HT1080 (cell line): ENCODE measurements around the gene ZNF467. TPM values are rescaled to one million over a fixed set of nuclear protein-coding genes. Genes with fewer than 3 reads are reported as not detected.

Experiments used
- DNase-seq: peaks from one replicate; pipeline ENCODE4 v3.0.0-alpha.2; 2015; ENCODE audit warnings: low read depth
- total RNA-seq: library from RNA; depleted of rRNA; stranded (reverse); fragments of >200 nt; shearing (Covaris generic); gene quantifications from 2 replicates; pipeline ENCODE4 v1.2.3, GENCODE V29; 2014

Gene ZNF467
- total RNA-seq, 1 experiment from 2014 or later = 2.4 TPM

- DNase-seq = peak; percentile 48
Measured at GRCh38 chr7:149787428-149788299, 14.3 kb upstream of the ZNF467 start.

- DNase-seq = no peak
Measured at GRCh38 chr7:149785983-149786382, 12.6 kb upstream of the ZNF467 start.

- no peak for DNase-seq
Measured at GRCh38 chr7:149785402-149785801, 12.0 kb upstream of the ZNF467 start.

GRCh38 chr7:149784251-149784608 is 10.8 kb upstream of the ZNF467 start:
- no peak for DNase-seq

- no peak for DNase-seq
Measured at GRCh38 chr7:149783386-149784250, 10.2 kb upstream of the ZNF467 start.

GRCh38 chr7:149782682-149783345 is 9.4 kb upstream of the ZNF467 start:
- no peak for DNase-seq

GRCh38 chr7:149781921-149782320 is 8.5 kb upstream of the ZNF467 start:
- DNase-seq = no peak

GRCh38 chr7:149780636-149781419 is 7.4 kb upstream of the ZNF467 start:
- no peak for DNase-seq

- DNase-seq = no peak
Measured at GRCh38 chr7:149780056-149780455, 6.7 kb upstream of the ZNF467 start.

- no peak for DNase-seq
Measured at GRCh38 chr7:149779502-149779805, 6.1 kb upstream of the ZNF467 start.

- no peak for DNase-seq
Measured at GRCh38 chr7:149778696-149779501, 5.5 kb upstream of the ZNF467 start.

GRCh38 chr7:149778327-149778637 is 4.9 kb upstream of the ZNF467 start:
- no peak for DNase-seq

- no peak for DNase-seq
Measured at GRCh38 chr7:149777551-149778326, 4.4 kb upstream of the ZNF467 start.

- DNase-seq = no peak
Measured at GRCh38 chr7:149776848-149777407, 3.5 kb upstream of the ZNF467 start.

- DNase-seq = peak; percentile 76
Measured at GRCh38 chr7:149776289-149776688, 2.9 kb upstream of the ZNF467 start.

GRCh38 chr7:149775176-149775556 is 1.8 kb upstream of the ZNF467 start:
- DNase-seq = no peak

- DNase-seq = no peak
Measured at GRCh38 chr7:149774237-149775175, 1.1 kb upstream of the ZNF467 start.

- DNase-seq = no peak
Measured at GRCh38 chr7:149772956-149773434, 393 bp downstream of the ZNF467 start.
